Transverse colon (tissue), 4 donors: ENCODE measurements around the gene OSBPL7.

Source experiments
- CTCF ChIP-seq, 5 experiments: fragments of 200-600 bp in 3 of 5; fragments of 450-650 bp in 2 of 5; sonication (generic) in 3 of 5; IDR thresholded peaks; 1 replicate in 2 of 5; 2 replicates in 3 of 5; pipeline ENCODE4 v1.5.1; 2016 to 2017; ENCODE audit warnings: antibody characterized with exemption in 5 of 5, inconsistent platforms in 3 of 5, mild to moderate bottlenecking in 2 of 5, moderate library complexity in 1 of 5
- POLR2AphosphoS5 ChIP-seq, 3 donors: sonication (generic); formaldehyde crosslinking; IDR thresholded peaks; one replicate each; pipeline ENCODE4 v1.6.1; 2016; ENCODE audit warnings: antibody characterized with exemption in 3 of 3

DNA sequence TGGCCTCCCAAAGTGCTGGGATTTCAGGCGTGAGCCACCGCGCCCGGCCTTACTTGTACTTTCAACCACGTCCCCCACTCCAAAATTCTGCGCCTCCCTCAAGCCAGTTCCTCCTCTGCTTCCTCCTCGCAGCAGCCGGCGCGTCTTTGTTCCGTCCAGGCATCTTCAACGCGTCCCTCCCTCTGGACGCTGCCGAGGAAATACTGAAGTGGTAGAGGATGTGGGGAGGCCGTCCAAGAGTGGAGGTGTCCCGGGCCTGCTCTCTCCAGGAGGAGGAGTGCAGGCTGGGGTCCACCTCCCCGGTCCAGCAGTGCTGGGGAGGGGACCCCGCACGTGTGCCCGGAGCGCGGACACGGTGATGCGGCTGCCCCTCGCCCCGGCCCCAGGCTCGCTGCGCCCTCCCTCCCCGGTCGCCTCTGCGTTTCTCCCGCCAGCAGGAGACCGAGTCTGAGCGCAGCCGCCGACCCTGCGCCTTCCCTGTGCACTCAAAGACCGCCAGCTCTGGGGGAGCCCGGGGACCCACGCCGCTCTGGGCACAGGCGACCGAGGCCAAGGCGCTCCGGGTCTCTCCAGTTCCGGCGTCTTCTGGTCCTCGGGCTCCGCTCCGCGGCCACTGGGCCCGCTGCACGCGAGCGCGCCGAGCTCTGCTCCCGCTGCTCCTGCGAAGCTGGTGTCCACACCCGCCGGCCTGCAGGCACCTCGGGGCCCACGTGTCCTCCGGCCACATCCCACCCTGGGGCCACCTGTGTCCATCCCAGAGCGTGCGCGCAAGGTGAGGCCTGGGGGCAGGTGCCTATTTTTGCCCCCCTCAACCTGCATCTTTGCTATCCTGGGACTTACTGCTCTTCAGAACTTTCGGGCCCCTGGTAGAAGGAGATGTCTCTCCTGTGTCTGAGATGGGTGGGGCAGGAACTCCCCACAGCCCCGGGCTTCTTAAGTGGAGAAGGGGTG, 31.7 kb downstream of the OSBPL7 start:
- peak in 4 of 5 experiments; percentile 36 to 45 (median 38) for TF ChIP-seq CTCF (IDR thresholded peaks at IDR 0.05)
- no peak for TF ChIP-seq POLR2AphosphoS5 (IDR thresholded peaks at IDR 0.05)
